HL-60 (cell line): Measurements from ENCODE around the gene HMGA1.

Experiments
- DNase-seq, 2 experiments: peaks; one replicate each; pipeline ENCODE4 v3.0.0-alpha.2; 2010 to 2020; ENCODE audit warnings: low read depth in 1 of 2, low spot score in 1 of 2
- H3K27ac ChIP-seq: fragments of 250-450 bp; sonication (Bioruptor Pico); replicated peaks from 2 replicates; pipeline ENCODE4 v1.5.1; 2020; ENCODE audit warnings: mild to moderate bottlenecking, moderate library complexity
- H3K27me3 ChIP-seq: fragments of 250-450 bp; sonication (Bioruptor Pico); 2 replicates; pipeline ENCODE4 v1.5.1; 2021; ENCODE audit warnings: mild to moderate bottlenecking, moderate library complexity; ENCODE audit not compliant: insufficient read depth, poor library complexity, severe bottlenecking
- H3K4me3 ChIP-seq: replicated peaks from 2 replicates; pipeline ENCODE4 v1.5.1; 2011; ENCODE audit warnings: mild to moderate bottlenecking, control low read depth, low read length; ENCODE audit not compliant: insufficient read depth
- CTCF ChIP-seq: IDR thresholded peaks from one replicate; pipeline ENCODE4 v1.5.1; 2011; ENCODE audit warnings: low read length, control low read depth, inconsistent platforms; ENCODE audit not compliant: insufficient read depth
- GABPA ChIP-seq: IDR thresholded peaks from 2 replicates; pipeline ENCODE4 v1.6.1; 2012; ENCODE audit warnings: low read depth
- POLR2AphosphoS5 ChIP-seq: IDR thresholded peaks from 2 replicates; pipeline ENCODE4 v1.6.1; 2012; ENCODE audit warnings: low read depth
- REST ChIP-seq: IDR thresholded peaks from 2 replicates; pipeline ENCODE4 v1.6.1; 2012; ENCODE audit warnings: low read depth; ENCODE audit not compliant: insufficient replicate concordance
- SPI1 ChIP-seq: IDR thresholded peaks from 2 replicates; pipeline ENCODE4 v1.6.1; 2012; ENCODE audit warnings: low read depth, mild to moderate bottlenecking, borderline replicate concordance

HMGA1 gene

GRCh38 chr6:34288581-34288980 is 51.9 kb downstream of the HMGA1 start:
- peak in 1 of 2 experiments; percentile 37 for DNase-seq
- TF ChIP-seq SPI1, result no peak
- TF ChIP-seq GABPA, result no peak
- TF ChIP-seq POLR2AphosphoS5, result no peak
- TF ChIP-seq CTCF, result no peak
- no peak for TF ChIP-seq REST
- Histone ChIP-seq H3K4me3 (no peak overlapping the region), H3K27ac (0 out of 2 replicates have a peak overlapping the region, but pooled peaks have one; percentile 8), H3K27me3 (no peaks in the 10 kb centered on the region)

- H3K4me3 ChIP-seq, result no peak overlapping the region
- DNase-seq, result no peak
- no peaks in the 10 kb centered on the region for H3K27me3 ChIP-seq
- TF ChIP-seq SPI1, result no peak
- no peak for TF ChIP-seq GABPA
- TF ChIP-seq CTCF, result no peak
- TF ChIP-seq REST, result no peak
- no peak for TF ChIP-seq POLR2AphosphoS5
- H3K27ac ChIP-seq, result 0 out of 2 replicates have a peak overlapping the region, but pooled peaks have one; percentile 8
Observed at GRCh38 chr6:34289137-34289536, 52.5 kb downstream of the HMGA1 start.

GRCh38 chr6:34292954-34293353 is 56.3 kb downstream of the HMGA1 start:
- Histone ChIP-seq H3K27ac (no peak overlapping the region), H3K4me3 (no peak overlapping the region)
- no peak for DNase-seq

More at GRCh38 chr6:34292954-34293353, 56.3 kb downstream of the HMGA1 start:
- TF ChIP-seq POLR2AphosphoS5 (no peak), REST (no peak), GABPA (no peak), SPI1 (no peak), CTCF (no peak)
- H3K27me3 ChIP-seq, result no peaks in the 10 kb centered on the region
